Suprapubic skin (tissue), 4 donors: Measurements from ENCODE around the gene CTNNBL1.

Experiments used
- EP300 ChIP-seq: sonication (generic); formaldehyde crosslinking; IDR thresholded peaks from one replicate; pipeline ENCODE4 v1.6.1; 2017; ENCODE audit warnings: antibody characterized with exemption
- POLR2A ChIP-seq, 2 donors: fragments of 450-650 bp; IDR thresholded peaks; one replicate each; pipeline ENCODE4 v1.6.1; 2017; ENCODE audit warnings: antibody characterized with exemption in 2 of 2, mild to moderate bottlenecking in 2 of 2, moderate library complexity in 2 of 2
- POLR2AphosphoS5 ChIP-seq, 3 donors: sonication (generic); formaldehyde crosslinking; IDR thresholded peaks; one replicate each; pipeline ENCODE4 v1.6.1; 2017; ENCODE audit warnings: antibody characterized with exemption in 3 of 3
- TF ChIP-seq, protein P1 (sequence below), 2 donors: fragments of 200-600 bp in 1 of 2; fragments of 450-650 bp in 1 of 2; sonication (generic) in 1 of 2; IDR thresholded peaks; one replicate each; pipeline ENCODE4 v1.5.1; 2016 to 2019; ENCODE audit warnings: antibody characterized with exemption in 2 of 2, mild to moderate bottlenecking in 1 of 2, moderate library complexity in 1 of 2

DNA sequence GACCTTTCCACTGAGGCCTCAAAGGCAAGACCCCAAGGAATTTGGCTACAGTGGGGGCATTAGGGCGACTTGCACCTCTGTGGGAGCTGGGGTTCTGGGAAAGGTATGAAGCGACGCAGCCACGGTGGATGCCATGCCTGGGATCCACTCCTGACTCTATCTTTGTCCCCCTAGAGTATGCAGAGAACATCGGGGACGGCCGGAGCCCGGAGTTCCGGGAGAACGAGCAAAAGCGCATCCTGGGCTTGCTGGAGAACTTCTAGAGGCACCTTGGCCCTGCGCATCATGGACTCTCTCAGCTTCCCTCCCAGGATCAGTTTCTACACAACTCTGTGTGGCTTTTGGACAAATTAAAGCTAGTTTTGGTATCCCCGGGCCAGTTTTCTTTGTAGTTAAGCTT, 177.9 kb downstream of the CTNNBL1 start:
- TF ChIP-seq, protein P1, sequence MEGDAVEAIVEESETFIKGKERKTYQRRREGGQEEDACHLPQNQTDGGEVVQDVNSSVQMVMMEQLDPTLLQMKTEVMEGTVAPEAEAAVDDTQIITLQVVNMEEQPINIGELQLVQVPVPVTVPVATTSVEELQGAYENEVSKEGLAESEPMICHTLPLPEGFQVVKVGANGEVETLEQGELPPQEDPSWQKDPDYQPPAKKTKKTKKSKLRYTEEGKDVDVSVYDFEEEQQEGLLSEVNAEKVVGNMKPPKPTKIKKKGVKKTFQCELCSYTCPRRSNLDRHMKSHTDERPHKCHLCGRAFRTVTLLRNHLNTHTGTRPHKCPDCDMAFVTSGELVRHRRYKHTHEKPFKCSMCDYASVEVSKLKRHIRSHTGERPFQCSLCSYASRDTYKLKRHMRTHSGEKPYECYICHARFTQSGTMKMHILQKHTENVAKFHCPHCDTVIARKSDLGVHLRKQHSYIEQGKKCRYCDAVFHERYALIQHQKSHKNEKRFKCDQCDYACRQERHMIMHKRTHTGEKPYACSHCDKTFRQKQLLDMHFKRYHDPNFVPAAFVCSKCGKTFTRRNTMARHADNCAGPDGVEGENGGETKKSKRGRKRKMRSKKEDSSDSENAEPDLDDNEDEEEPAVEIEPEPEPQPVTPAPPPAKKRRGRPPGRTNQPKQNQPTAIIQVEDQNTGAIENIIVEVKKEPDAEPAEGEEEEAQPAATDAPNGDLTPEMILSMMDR (IDR thresholded peaks at IDR 0.05) = no peak
- TF ChIP-seq POLR2A (IDR thresholded peaks at IDR 0.05) = no peak
- TF ChIP-seq EP300 = no peak
- TF ChIP-seq POLR2AphosphoS5 (IDR thresholded peaks at IDR 0.05) = no peak
